ENCODE results near the gene BCL7C.
"Not testable (repeated sequence)": the region's sequence is repeated elsewhere in the genome, so short reads cannot be mapped to it uniquely, and the experiment has no call there.

Gene BCL7C

GRCh38 chr16:30894540-30895368 is 877 bp upstream of the BCL7C start:
- no peak for DNase-seq (ENCODE audit: low read depth)

- DNase-seq (ENCODE audit: low read depth), result no peak
Measured at GRCh38 chr16:30893417-30893743, 497 bp downstream of the BCL7C start.

- no peak for DNase-seq (ENCODE audit: low read depth)
Measured at GRCh38 chr16:30892670-30893416, 1.0 kb downstream of the BCL7C start.

- not testable (repeated sequence) for DNase-seq (ENCODE audit: low read depth)
Measured at GRCh38 chr16:30891043-30891823, 2.6 kb downstream of the BCL7C start.

DNA sequence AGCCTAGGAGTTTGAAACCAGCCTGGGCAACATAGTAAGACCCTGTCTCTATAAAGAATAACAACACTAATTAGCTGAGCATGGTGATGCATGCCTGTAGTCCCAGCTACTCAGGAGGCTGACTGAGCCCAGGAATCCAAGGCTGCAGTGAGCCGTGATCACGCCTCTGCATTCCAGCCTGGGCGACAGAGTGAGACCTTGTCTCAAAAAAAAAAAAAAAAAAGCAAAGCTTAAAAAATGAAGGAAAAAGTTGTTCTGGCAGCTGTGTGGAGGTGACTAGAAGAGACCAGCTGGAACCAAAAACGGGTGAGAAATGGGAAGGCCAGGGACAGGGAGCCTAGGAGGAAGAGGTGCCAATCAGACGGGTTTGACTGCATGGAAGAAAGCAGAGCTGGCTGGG is 4.2 kb downstream of the BCL7C start:
- no peak for DNase-seq (ENCODE audit: low read depth)

DNA sequence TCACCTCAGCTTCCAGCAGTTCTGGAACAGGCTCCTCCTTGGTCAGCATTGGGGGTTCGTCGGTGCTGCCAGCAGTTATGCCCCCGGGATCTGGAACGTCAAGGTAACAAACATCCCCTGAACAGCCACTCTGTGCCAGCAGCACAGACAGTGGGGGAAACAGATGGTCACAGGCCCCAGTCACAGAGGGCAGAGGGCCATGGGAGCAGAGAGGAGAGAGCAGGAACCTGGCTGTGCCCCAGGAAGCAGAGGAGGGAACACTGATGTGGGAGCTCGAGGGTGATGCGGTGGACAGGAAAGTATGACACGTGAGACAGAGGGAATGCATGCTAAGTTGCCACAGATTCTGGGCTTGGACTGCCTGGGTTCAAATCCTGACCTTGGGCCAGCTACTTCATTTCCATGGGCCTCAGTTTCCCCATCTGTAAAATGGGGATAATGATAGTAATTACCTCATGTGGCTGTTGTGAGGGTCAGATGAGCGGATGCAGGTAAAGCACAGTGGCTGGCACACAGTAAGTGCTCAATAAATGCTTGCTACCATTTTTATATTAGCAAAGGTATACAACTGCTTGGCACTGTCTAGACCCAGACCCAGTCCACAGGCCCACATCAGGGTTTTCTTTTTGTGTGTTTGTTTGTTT is 4.9 kb downstream of the BCL7C start:
- DNase-seq (ENCODE audit: low read depth), result no peak

- DNase-seq (ENCODE audit: low read depth), result no peak
Measured at GRCh38 chr16:30887927-30888326, 6.0 kb downstream of the BCL7C start.

- no peak for DNase-seq (ENCODE audit: low read depth)
Measured at GRCh38 chr16:30886145-30886544, 7.7 kb downstream of the BCL7C start.

DNA sequence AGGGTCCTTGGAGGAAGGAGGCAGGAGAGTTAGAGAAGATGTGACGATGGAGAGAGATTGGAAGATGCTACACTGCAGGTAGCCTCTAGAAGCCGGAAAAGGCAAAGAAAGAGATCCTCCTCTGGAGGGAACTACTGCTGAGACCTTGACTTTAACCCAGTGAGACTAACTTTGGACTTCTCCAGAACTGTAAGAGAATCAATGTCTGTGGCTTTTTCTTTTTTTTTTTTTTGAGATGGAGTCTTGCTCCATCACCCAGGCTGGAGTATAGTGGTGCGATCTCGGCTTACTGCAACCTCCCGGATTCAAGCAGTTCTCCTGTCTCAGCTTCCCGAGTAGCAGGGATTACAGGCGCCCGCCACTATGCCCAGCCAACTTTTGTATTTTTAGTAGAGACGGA is 8.7 kb downstream of the BCL7C start:
- DNase-seq (ENCODE audit: low read depth), result no peak

GRCh38 chr16:30884760-30885159 is 9.1 kb downstream of the BCL7C start:
- DNase-seq (ENCODE audit: low read depth), result no peak

DNA sequence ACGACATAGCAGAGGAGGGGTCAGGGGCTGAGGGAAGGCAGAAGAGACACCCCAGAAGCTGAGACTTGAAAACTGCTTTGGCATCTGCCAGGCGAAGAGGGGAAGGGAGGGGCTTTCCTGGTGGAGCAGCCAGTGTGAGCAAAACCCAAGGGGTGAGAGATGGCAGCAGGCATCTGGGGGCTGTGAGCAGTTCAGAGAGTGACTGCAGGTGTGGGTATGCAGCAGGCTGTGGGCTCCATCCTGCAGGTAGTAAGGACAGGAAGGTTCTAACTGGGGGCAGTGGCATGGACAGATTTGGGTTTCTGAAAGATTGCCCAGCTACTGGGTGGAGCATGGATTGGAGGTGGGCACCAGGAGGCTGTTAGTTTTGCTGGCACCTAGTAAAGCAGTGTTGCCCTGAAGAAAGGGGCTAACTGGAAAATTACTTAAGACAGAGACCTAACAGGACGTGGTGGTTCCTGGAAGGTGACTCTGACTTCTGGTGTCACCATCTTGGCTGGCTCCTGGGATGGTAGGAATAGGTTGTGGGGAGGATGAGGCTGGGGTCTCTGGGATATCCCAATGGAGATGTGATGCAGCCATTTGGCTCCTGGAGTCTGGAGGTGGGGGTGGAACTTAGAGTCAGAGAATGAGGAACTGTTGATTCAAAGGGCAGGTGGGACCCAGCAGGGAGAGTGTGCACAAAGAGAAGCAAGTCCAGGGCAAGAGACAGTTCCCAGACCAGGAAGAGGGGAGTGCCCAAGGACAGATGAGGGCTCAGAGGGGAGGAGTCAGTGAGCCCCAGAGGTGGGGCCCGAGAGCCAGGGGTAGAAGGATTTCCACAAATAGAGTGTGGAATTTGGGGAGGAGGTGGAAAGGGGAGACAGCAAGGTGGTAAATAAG is 11.2 kb downstream of the BCL7C start:
- no peak for DNase-seq (ENCODE audit: low read depth)

DNA sequence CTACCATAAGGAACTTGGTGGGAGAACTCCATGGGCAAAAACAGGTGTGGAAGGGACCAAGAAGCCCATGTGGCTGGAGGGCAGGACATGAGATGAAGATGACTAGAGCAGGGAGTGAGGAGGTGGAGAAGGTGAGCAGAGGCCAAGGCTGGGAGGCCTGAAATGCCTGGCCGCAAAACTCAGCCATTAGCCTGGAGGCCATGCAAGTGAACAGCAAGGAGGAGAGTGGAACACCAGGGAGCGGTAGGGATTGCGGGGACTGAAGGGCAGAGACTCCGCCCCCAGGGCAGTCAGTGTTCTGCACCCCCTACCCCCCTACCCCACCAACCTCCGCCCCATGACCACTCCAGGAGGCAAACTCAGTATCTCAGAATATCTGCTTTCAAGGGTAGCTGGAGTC is 17.0 kb downstream of the BCL7C start:
- no peak for DNase-seq (ENCODE audit: low read depth)

- DNase-seq (ENCODE audit: low read depth), result no peak
Measured at GRCh38 chr16:30875871-30876801, 17.7 kb downstream of the BCL7C start.

- peak; percentile 59 for DNase-seq (ENCODE audit: low read depth)
Measured at GRCh38 chr16:30874821-30875717, 18.8 kb downstream of the BCL7C start.

- no peak for DNase-seq (ENCODE audit: low read depth)
Measured at GRCh38 chr16:30874244-30874820, 19.5 kb downstream of the BCL7C start.

- DNase-seq (ENCODE audit: low read depth), result no peak
Measured at GRCh38 chr16:30870904-30871303, 23.0 kb downstream of the BCL7C start.

DNA sequence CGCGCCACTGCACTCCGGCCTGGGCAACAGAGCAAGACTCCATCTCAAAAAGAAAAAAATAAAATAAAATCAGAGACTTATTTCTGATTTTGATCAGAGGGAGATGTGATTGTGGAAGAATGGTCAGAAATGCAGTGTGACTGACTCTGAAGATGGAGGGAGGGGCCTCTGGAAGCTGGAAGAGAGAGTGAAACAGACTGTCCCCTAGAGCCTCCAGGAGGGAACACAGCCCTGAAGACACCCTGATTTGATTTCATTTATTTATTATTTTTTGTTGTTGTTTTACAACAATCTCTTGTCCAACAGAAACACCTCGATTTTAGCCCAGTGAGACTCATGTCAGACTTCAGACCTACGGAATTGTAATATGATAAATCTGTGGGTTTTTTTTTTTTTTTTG is 26.1 kb downstream of the BCL7C start:
- DNase-seq (ENCODE audit: low read depth), result no peak

GRCh38 chr16:30866031-30866430 is 27.8 kb downstream of the BCL7C start:
- DNase-seq (ENCODE audit: low read depth), result no peak

DNA sequence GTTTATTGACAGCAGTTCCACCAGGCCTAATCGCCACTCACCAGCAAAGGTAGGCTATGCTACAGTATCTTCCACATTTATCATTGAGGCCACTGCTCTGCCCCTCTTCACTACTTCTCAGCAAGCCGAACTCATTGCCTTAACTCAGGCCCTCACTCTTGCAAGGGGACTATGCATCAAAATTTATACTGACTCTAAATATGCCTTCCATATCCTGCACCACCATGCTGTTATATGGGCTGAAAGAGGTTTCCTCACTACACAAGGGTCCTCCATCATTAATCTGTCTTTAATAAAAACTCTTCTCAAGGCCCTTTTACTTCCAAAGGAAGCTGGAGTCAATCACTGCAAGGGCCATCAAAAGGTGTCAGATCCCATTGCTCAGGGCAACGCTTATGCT is 30.7 kb downstream of the BCL7C start:
- DNase-seq (ENCODE audit: low read depth), result not testable (repeated sequence)
